SKM-1 treated with dmso at 0.1 percent for 144 hours (cell line): ENCODE results near the gene SMOC1.

Source experiments
- DNase-seq: peaks from one replicate; lab custom pipeline; 2025; ENCODE audit not compliant: unreplicated experiment; lab: John Stamatoyannopoulos, UW

The SMOC1 gene

DNA sequence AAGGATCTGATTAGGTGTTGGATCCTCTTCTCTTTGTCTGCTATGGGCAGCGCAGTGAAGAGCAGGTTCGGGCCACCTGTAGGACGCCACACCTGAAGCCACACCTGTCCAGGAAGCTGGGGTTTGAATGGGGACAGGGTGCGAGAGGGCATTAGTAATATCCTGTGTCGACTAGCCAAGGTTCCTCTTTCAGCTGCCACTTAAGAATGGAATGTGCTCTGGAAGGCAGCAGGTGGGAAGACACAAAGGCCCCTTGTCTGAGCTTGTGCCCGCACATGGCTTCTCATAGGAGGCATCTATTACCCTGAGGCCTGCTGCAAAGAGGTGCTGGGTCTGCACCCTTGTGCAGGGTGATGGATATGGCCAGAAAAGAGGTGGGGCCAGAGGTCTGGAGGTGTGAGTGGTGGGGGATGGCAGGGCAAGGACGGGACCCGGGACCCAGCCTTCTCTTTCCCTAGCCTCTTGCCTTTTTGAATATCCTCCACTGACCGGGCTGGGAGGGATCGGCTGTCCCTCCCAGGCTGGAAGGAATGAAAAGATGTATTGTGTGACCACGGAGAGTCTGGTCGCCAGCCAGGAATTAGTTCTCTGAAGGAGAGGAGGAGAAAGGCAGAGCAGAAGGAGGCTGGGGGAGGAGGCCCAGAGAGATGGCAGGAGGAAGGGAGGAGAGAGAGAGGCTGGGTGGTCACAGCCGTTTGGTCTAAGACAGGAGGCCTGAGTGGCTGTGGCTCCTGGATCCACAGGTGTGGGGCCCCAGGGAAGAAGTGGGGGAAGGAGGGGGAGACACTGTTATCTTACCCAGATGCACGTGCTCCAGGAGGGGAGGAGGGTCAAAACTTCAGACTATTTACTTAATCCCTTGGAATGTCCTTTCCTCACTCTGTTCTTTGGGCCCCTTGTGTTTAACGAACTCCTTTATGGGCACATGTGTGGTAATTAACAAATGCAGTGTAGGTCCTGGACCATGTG, 101.5 kb downstream of the SMOC1 start:
- DNase-seq = no peak

DNA sequence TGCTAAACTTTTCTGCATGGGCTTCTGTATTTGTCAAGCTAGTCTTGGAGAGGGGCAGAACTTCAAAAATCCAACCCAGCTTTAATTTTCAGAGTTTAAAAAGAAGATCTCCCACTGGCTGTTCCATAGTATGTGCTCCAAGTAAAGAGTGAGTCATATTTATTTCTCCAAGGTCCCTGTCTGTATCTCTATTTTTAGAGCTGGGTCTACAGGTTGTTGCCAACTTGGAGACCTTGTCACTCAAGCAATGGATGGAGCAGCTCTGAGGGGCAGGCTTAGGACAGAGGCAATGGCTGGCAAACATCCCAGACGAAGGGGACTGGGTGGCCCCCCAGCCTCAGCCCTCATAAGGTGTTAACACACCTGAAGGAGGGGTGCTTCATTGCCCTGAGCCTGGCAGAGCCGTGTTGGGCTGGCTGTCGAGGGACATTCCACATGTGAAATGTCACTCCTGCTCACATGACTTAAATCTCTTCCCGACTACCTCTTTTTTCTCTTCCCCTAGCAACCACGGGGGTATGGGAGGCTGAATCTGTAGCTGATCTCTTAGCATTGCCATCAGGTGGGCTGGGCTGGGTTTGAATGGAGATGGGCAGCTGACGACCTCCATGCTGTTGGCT, 103.1 kb downstream of the SMOC1 start:
- DNase-seq = no peak

DNA sequence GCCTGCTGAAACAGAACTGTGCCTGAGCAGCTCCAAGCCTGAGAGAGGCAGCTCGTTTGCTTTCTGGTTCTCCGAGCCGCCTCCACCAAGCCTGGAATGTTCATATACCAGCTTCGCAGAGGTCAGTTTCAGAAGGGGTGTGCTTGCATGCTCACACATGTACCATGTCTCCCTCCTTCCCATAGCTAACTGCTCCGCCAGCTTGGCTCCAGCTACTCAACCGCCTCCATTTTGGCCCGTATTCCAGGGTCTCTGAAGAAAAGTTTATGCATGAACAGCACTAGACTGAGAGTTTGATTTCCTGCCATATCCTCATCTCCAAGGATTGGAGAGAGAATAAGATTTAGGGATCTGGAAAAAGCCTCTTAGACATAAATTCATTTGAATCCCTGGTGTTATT, 103.7 kb downstream of the SMOC1 start:
- DNase-seq = no peak

DNA sequence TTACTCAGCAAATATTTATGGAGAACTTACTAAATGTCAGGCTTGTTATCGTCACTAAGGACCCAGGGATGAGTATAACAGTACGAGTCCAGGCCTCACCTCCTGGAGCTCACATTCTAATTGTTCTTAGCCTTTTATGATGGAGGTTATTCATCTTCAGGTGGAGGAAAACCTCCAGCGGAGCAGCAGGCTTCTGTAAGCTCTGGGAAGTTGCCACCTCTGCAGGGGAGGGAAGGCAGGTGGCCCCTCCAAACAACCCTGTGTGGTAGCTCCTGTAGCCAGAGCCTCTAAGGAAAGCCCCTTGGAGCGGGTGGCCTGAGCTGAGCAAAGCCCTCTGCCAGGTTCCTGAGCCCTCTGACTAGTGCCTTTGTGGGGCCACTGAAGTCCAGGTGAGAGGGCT, 104.1 kb downstream of the SMOC1 start:
- DNase-seq = no peak

DNA sequence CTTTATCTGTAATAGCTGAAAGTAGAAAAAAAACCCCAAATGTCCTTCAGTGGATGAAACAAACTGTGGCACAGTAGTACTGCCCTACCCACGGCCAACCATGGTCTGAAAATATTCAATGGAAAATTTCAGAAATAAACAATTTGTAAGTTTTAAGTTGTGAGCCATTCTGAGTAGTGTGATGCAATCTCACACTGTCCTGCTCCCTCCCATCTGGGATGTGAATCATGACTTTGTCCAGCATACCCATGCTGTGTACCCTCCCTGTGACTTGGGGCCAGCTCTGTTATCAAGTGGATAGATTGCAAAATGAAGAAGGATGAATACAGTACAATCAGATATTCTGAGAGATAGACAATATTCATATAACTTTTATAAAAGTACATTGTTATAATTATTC, 106.2 kb downstream of the SMOC1 start:
- DNase-seq = no peak

DNA sequence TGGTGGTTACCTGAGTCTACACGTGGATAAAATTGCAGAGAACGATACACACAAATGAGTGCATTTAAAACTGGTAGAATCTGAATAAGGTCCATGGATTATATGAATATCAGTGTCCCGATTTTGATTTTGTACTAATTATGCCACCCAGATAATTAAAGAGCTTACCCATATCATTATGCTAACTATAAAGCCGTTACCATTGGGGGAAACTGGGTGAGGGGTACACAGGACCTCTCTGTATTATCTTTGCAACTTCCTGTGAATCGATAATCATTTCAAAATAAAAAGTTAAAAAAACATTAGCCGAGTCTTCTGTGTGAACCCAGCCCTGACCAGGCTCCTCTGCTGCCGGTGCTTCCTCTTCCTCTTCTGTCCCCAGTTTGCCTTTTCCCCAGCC, 107.1 kb downstream of the SMOC1 start:
- no peak for DNase-seq

DNA sequence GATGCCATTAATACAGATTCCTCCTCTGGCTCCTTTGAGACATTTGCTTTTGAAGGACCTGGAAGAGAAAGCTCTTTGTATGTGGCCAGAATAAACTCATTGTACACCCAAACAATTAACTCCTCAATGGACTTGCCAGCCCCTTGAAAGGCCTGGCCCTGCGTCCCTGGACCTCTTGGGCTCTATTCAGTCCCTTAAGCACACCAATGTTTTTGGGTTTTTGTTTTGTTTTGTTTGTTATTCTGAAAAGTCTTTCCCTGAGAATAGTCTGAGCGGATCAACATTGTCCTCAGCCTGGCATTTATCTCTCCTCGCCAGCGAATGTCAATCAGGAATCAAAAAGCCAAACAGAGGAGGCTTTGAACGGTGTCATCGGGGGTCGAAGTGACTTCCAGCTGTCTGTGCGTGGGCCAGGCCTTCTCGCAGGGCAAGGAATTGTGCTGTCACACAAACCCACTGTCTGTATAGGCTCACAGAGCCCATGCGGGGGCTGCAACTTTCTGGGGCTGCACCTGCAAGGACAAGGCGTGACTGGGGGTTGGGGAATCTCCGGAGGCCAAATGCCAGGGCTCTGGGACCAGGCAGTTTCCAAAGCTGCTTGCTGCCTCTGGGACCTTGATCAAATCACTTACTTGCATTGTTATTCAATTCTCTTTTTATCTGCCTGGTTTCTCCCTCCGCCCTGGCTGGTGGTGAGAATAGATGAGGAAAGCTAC, 108.3 kb downstream of the SMOC1 start:
- no peak for DNase-seq

DNA sequence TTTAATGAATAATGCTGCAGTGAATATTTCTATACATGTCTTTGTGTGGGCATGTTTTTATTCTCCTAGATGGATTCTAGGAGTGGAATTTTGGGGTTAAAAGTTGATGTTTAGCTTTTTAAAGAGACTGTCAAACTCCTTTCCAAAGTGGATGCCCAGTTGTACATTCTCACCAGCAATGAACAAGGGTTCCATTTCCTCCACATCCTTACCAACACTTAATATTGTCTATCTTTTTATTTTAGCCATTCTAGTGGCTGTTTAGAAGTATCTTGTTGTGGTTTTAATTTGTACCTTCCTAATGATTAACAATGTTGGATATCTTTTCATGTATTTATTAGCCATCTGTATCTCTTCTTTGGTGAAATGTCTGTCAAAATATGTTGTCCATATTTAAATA, 109.8 kb downstream of the SMOC1 start:
- no peak for DNase-seq

DNA sequence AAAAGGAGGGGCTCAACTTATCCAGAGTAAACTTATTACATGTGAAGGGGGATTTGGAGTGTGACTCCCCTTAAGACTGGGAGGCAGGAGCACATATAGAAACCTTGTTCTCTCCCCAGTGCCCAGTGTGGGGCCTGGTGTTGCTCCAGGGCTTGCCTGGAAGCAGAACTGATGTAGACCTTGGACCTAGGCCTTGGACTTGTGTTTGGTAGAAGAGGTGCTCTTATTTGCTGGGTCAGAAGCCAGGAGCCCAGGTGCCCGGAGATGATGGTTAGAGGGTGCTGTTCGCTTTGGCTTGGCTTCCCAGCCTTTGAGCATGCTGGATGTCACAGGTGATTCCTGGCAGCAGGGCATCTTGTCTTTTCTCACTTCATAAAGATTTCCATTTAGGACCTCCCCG, 110.4 kb downstream of the SMOC1 start:
- DNase-seq = no peak

DNA sequence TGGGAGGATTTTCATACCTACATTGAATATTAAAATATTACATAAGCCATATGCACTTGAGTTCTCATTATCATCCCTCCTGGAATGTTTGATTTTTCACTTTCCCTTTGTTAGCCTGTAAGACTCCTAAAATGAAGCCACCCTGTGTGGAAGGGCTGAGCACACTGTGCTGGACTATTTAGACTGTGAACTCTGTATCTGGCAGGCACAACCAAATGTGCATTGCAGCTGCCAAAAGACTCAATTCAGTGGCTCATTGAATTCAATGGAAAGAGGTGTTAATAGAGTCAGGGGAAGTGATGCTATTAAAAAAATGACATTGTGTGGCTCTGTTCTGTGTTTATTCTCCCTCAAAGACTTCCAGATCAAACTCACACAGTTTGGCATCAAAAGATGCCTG, 111.1 kb downstream of the SMOC1 start:
- no peak for DNase-seq

DNA sequence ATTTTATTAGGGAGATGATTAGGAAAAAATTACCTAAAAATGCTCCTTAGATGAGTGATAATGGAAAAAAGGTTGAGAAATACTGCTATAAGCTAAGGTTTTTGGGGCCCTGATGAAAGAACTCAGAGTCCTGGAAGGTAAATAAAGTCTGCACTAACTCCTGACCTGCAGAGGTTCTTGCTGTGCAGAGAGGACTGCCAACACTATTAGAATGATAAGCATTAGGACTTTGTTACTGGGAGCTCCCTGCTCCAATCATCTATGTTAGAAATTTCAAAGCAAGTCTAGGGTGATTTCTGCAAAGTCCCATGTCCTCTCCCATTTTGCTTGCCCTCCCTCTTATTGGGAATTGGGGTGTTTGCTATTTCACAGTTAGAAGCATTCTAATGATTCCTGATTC, 112.2 kb downstream of the SMOC1 start:
- no peak for DNase-seq

DNA sequence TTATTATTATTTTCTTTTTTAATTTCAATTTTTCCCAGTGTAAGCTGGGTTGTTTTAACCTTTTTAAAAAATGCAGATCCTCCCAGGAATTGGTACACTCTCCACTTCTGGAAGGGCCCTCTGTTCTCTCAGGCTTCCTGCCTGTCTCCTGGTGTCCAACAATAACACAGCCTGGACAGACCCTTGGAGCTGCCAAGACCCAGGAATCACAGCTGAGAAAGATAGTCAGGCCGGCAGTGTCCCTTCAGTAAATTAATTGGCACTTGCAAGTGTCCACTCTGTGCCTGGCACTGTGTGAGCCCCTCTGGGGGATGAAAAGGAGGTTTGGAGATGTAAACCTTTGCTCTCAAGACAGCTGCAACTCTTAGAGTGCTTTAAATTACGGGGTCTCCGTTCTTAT, 113.3 kb downstream of the SMOC1 start:
- DNase-seq = no peak

DNA sequence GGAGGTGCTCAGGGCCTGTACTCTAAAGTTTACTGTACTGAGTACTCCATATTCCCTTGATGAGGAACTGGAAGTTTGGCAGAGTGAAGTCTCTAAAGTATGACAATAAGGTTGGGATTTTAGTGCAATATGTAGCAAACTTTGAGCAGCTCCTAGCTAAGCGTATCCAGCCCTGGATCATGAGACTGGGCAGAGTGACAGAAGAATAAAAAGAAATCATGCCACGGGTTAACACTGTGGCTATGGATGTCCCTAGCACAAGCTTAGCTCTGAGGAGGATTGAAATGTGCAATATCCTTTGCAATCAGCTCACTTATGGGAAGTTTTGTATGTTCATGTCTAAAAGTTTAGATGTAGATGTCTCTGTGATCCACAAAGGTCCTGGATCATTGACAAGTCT, 114.1 kb downstream of the SMOC1 start:
- no peak for DNase-seq

DNA sequence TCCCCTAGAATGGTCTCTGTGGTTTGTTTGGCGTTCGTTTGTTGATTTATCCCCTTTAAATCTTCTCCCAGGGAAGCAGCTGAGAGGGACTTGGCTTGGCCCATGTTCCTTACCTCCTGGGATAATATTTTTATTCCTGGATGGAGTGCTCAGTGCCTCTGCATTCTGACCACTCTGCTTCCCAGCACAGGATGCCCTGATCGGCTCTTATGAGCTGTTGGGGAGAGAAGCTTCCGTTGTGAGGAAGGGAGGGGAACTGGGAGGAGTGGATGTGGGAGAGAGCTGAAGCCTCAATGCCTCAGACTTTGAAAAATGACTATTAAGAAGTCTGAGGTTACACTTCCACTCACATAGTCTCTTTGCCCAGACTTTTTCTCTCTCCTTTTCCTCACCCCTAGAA, 114.8 kb downstream of the SMOC1 start:
- no peak for DNase-seq

DNA sequence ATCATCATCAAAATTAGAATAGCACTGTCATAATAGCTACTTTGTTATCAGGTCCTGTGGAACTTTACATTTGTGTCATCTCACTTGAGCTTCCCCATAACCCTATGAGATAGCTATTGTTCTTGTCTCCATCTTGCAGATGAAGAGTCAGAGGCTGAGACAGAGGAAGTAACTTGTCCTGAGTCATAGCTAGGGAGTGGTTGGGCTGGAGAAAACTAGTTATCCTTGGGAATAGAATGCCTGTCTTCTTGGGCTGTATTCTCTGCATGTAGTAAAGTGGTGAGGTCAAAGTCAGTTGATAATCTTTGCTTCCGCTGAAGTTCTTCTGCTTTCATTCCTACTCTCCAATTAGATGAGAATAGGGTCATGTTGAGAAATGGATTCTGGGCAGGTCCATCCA, 117.0 kb downstream of the SMOC1 start:
- DNase-seq = no peak

DNA sequence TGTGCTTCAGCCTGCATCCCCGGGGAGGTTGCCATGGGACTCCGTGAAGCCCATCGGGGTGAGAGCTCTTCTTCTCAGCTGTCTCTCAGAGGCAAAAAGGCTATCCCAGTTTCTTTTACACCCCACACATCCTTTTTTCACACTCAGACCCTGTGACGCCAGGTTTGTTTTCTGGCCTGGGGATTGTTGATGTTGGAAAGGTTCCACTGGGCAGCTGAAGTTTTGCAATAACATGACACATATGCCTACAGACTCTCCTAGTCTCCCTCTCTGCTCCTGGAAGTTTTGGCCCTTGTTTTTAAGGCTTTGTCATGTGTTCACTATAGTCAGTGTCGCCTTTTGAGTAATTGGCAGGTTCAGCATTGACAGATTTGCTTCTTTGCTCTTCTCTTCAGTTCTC, 118.6 kb downstream of the SMOC1 start:
- no peak for DNase-seq

DNA sequence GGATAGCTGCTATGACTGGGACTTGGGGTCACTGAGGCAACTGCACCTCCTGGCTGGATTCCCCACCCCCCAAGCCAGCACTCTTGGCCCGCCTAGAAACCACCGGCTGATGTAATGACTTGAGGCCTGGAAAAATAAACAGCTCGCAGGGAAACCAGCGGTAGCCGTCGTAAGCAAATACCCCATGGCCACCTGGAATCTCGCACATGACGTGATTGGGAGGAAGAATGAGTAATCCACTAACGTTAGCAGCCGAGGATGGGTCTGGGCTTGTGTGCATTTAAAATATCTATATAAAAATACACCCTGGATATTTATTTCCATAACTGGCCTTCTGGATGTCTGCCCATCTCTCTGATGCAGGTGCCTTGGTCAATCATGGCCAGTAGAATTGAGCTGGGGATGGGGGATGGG, 120.1 kb downstream of the SMOC1 start:
- no peak for DNase-seq

DNA sequence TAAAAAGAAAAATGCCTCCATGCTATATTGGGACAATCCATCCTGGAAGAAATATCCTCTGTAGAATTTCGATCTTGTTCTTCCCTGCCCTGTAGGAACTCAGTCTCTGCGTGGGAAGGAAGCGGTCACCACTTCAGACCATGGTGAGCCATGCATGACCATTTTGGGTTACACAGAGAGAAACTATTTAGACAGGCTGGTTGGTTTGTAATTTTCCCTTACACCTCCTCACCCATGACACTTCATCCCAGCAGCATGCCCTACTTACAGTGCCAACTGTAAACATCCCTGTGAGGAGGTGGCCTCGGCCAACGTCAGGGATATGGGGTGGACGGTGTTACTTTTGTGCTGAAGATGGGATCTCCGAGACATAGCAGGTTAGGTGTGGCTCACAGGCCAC, 121.4 kb downstream of the SMOC1 start:
- no peak for DNase-seq

DNA sequence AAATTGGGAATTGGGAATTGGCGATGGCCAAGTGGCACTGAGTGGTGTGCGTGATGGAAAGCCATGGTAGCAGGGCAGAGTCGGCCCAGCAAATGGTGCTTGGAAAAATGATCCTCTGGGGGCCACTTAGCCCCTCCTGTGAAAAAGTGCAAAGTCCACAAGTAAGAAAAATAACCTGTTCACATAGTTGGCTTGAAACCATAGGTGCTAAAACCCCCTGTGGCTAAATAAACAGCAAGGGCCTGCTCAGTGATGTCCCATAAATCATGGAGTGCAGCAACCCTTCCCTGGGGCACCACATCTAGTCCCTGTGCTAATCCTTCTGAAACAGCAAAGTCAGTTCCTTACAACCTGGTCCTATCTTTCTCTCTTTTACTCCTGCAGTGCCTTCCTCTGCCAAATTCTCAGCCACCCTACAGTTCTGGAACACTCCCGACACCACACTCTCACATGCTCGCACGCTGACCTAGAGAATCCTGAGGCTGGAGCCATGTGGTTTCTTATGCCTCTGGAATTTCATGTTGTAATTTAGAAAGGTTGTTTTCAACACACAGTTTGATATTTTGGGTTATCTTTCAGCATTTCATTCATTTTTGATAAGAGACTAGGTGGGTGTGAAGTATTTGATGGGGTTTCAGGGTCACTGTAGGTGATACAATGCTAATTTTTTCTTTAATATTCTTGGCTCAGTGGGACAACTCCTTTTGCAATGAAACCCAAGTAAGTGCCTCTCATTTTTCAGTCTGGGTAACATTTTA, 123.6 kb downstream of the SMOC1 start:
- DNase-seq = no peak

DNA sequence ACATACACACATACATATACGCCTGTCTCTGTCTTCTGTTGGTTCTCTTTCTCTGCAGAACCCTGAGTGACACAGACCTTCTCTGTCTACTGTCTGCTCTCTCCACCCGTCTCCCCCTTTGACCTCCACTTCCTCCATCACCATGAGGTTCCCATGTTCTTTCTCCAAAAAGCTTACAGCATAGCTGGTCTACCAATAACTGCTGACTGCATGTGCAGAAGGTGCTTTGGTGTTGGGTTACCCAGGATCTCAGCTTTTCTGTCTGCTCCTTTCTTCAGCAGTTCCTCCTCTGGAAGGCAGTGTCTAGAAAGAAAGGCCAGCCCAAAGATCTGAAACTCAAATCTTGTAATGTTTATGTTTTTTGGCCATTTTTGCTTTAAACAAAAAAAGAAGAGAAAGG, 125.6 kb downstream of the SMOC1 start:
- no peak for DNase-seq

DNA sequence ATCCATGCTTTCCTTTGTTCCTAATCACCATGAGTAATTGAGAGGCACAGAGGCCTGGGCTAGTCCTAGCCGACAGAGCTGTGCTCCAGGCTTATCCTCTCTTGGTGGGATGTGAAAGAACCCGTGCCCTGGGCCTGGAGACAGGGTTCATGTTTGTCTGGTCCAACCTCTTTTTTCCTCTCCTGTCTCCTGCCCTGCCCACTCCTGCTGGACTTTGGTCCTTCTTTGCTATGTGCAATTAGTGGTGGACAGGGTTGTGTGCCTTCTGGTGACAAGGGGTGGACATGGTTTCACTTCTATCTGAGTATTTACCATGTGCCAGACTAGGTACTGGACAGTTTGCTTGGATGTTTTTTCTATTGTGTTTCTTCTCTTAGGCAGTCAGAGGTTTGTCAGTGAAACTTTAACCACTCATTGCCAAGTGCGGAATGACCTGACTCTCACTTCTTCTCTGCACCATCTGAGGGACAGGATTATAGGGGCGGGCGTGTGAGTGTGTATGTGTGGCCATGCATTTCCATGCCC, 126.1 kb downstream of the SMOC1 start:
- no peak for DNase-seq
